ENCODE results near the gene RAD50. TPM values are rescaled to one million over a fixed set of nuclear protein-coding genes. Genes with fewer than 3 reads are reported as not detected.

The RAD50 gene
- total RNA-seq, 4 donors from 2014 or later: 31.1 to 53.7 (median 35.0) TPM

- ATAC-seq: no peak
- Histone ChIP-seq H3K27ac (no peak overlapping the region), H3K4me1 (no peaks in the 10 kb centered on the region), H3K36me3 (no peaks in the 10 kb centered on the region), H3K4me3 (no peak overlapping the region), H3K9me3 (no peaks in the 10 kb centered on the region), H3K27me3 (no peaks in the 10 kb centered on the region)
- WGBS, 2 donors (ENCODE audit: low coverage in 1 of 2): 57 to 74% methylated on average over 4 of the region's 4 CpGs
- TF ChIP-seq, protein P1, sequence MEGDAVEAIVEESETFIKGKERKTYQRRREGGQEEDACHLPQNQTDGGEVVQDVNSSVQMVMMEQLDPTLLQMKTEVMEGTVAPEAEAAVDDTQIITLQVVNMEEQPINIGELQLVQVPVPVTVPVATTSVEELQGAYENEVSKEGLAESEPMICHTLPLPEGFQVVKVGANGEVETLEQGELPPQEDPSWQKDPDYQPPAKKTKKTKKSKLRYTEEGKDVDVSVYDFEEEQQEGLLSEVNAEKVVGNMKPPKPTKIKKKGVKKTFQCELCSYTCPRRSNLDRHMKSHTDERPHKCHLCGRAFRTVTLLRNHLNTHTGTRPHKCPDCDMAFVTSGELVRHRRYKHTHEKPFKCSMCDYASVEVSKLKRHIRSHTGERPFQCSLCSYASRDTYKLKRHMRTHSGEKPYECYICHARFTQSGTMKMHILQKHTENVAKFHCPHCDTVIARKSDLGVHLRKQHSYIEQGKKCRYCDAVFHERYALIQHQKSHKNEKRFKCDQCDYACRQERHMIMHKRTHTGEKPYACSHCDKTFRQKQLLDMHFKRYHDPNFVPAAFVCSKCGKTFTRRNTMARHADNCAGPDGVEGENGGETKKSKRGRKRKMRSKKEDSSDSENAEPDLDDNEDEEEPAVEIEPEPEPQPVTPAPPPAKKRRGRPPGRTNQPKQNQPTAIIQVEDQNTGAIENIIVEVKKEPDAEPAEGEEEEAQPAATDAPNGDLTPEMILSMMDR (IDR thresholded peaks at IDR 0.05): no peak
- no peak for TF ChIP-seq EP300 (IDR thresholded peaks at IDR 0.05)
- no peak for TF ChIP-seq POLR2A (IDR thresholded peaks at IDR 0.05)
- no peak for TF ChIP-seq POLR2AphosphoS5 (IDR thresholded peaks at IDR 0.05)
Observed at GRCh38 chr5:132539716-132540115, 17.1 kb upstream of the RAD50 start.

- 69% methylated on average over 5 of the region's 5 CpGs; no CpG with 5 or more reads in 1 of the 2 donors for WGBS, 2 donors (ENCODE audit: low coverage in 1 of 2)
- Histone ChIP-seq H3K36me3 (no peaks in the 10 kb centered on the region), H3K27me3 (no peaks in the 10 kb centered on the region), H3K27ac (no peak overlapping the region), H3K4me1 (no peaks in the 10 kb centered on the region), H3K4me3 (no peak overlapping the region), H3K9me3 (no peaks in the 10 kb centered on the region)
- ATAC-seq: no peak
- TF ChIP-seq, protein P1 (IDR thresholded peaks at IDR 0.05): no peak
- no peak for TF ChIP-seq POLR2A (IDR thresholded peaks at IDR 0.05)
- no peak for TF ChIP-seq EP300 (IDR thresholded peaks at IDR 0.05)
- TF ChIP-seq POLR2AphosphoS5 (IDR thresholded peaks at IDR 0.05): no peak
Observed at GRCh38 chr5:132540149-132540548, 16.6 kb upstream of the RAD50 start.

GRCh38 chr5:132540764-132541163 lies 16.0 kb upstream of the RAD50 start:
- no peak for ATAC-seq
- H3K27ac ChIP-seq: no peak overlapping the region
- no peak for TF ChIP-seq EP300 (IDR thresholded peaks at IDR 0.05)

DNA sequence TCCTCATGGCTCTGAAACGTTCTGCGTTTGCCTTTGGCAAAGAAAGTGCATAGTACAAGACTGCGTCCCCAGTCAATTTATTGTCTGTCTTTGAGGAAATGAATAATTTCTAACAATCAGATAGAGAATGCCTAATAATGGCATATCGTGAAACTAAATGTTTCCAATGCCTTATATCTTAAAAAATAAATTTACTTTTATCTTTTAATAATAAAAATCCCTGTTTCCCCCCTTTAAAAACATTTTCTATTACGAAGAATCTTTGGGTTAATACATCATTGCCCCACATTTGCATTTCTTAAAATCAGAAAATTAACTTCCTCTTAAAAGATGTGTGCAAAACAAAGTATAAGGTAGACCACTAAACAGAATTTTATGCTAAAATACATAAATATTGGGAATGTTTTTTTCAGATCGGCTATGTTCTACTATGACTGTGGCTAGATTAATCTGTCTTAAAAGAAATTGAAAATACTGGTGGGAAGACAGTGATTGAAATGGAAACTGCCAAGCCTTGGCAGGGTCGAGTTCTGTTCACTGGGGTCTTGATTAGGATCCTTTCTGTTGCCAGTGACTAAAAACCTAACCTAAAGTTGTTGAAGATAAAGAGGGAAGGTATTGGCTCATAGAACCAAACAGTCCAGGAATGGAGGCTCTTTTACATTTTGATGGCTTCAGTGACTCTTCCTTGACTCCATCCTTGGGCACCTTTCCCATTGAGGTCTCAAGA lies 13.1 kb upstream of the RAD50 start, which contains the start of gene IL5:
TSS of gene IL5 (minus strand) at position 51 of the 730 bp plus-strand sequence. CDS start at position 7, 44 bp downstream.
- Histone ChIP-seq H3K27me3 (no peaks in the 10 kb centered on the region), H3K4me1 (no peaks in the 10 kb centered on the region), H3K27ac (no peak within 1 kb of the TSS), H3K4me3 (no peak within 1 kb of the TSS), H3K9me3 (no peaks in the 10 kb centered on the region), H3K36me3 (no peaks in the 10 kb centered on the region)
- TF ChIP-seq POLR2A (IDR thresholded peaks at IDR 0.05): no peak
- TF ChIP-seq, protein P1 (IDR thresholded peaks at IDR 0.05): no peak
- no peak for TF ChIP-seq POLR2AphosphoS5 (IDR thresholded peaks at IDR 0.05)
- no peak for TF ChIP-seq EP300 (IDR thresholded peaks at IDR 0.05)
- no peak for ATAC-seq
- WGBS, 2 donors (ENCODE audit: low coverage in 1 of 2): 78 to 80% methylated on average over 7 of the region's 7 CpGs

More at GRCh38 chr5:132540764-132541163, 16.0 kb upstream of the RAD50 start:
- Histone ChIP-seq H3K27me3 (no peaks in the 10 kb centered on the region), H3K4me1 (no peaks in the 10 kb centered on the region), H3K4me3 (no peak overlapping the region), H3K36me3 (no peaks in the 10 kb centered on the region), H3K9me3 (no peaks in the 10 kb centered on the region)
- 91% methylated on average over 4 of the region's 4 CpGs; no CpG with 5 or more reads in 1 of the 2 donors for WGBS, 2 donors (ENCODE audit: low coverage in 1 of 2)

DNA sequence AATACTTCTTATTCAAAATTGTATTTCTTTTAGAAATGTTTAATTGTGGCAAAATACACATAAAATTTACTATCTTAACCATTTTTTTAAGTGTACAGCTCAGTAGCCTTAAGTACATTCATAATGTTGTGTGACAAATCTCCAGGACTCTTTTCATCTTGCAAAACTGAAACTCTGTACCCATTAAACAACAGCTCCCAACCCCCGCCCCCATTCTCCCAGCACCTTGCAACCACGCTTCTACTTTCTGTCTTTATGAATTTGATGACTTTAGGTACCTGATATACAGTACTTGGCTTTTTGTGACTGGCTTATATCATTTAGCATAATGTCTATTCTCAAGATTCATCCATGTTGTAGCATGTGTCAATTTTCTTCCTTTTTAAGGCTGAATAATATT lies 10.7 kb upstream of the RAD50 start:
- Histone ChIP-seq H3K27me3 (no peaks in the 10 kb centered on the region), H3K4me3 (no peak overlapping the region), H3K9me3 (no peaks in the 10 kb centered on the region), H3K27ac (no peak overlapping the region), H3K36me3 (no peaks in the 10 kb centered on the region), H3K4me1 (no peaks in the 10 kb centered on the region)
- ATAC-seq: no peak
- TF ChIP-seq POLR2AphosphoS5 (IDR thresholded peaks at IDR 0.05): no peak
- TF ChIP-seq, protein P1 (IDR thresholded peaks at IDR 0.05): no peak
- no peak for TF ChIP-seq POLR2A (IDR thresholded peaks at IDR 0.05)
- TF ChIP-seq EP300 (IDR thresholded peaks at IDR 0.05): no peak
- 83 to 97% methylated on average over 2 of the region's 2 CpGs for WGBS, 2 donors (ENCODE audit: low coverage in 1 of 2)
